ENCODE measurements around the gene ETS2.

ETS2 gene

DNA sequence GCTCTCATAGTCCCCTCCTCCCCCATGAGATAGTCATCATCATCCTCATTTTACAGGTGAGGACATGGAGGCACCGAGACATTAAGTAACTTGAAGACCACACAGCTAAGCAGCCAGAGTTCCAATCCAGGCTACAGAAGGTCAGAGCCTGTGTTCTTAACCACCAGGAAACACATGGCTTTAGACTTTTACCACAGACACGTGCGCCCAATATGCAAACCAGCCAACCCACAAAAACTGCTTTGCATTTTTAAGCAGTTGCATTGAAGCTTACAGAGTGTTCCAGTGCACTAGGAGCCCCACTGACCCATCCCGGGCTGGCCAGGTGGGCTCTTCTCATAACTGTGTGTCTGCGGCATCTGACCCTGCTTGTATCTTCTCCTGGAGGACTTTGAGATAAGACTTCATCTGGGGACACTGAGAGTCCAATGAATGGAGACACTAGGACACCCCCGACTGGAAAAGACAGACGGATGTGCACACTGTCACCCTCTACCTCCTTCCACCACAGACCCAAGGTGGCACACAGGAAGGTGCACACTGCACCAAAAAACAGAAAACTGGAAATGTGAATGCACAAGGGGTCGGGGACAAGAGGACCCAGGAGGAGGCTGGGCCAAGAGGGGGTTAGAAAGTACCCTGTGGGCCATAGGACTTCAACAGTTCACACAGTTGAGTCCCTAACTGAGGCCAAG lies 56.4 kb downstream of the ETS2 start:
- no peak for DNase-seq

- no peak for DNase-seq
Observed at GRCh38 chr21:38863291-38863690, 57.6 kb downstream of the ETS2 start.

DNA sequence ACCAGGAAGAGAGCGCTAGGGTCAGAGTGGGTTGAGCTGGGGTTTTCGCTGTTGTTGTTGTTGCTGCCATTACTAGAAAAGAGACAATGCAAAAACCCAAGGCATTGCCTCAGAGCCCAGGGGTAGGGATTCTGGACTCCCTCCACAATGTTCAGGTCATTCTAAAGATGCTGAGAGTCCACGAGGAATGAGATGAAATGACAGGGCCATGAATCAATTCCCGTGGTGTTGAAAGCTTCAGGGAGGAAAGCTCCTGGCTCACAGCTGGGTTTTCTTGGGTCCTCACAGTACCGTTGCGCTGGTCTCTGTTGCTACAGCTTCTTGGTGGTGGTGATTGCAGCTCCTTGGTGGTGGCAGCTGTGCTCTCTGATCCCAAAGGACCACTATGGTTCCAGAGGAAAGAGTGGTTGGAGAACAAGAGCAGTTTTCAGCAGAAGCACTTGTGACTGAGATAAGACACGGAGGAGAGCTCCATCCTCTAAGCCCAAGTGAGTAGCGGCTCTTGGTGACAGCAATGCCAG lies 58.2 kb downstream of the ETS2 start:
- no peak for DNase-seq

DNA sequence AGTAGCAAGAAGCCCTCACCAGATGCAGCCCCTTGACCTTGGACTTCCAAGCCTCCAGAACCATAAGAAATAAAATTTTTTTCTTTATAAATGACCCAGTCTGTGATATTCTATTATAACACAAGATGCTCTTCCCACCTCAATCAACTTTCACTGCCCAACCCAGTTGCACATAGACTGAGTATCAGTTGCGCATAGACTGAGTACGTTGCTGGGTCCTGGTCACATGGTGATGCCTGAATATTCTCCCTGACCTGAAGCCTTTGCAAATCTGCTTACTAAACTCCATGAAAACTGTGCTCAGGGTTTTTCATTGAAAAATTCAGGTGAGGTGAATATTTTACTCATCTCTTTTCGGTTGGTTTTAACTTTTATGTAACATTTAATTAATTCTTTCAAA lies 59.2 kb downstream of the ETS2 start:
- DNase-seq, result no peak

DNA sequence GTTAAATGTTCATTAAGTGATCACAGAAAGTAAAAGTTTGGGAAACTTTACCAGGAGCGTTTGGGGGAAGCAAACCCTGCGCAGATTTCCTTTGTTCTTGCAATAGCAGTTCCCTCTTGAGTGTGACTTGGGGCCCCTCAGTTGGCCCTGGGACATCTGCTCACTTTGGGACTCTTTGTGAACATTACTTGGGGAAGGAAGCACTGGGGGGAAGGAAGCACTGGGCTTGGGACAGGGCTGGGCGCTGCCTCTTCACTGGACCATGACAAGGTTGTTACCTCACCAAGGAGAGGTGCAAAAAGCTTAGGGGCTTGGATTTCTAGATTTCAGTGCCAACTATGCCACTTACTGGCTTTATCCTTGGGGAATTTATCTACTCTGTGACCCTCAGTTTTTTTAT lies 63.5 kb downstream of the ETS2 start:
- DNase-seq, result no peak

GRCh38 chr21:38869946-38870345 lies 64.2 kb downstream of the ETS2 start:
- DNase-seq, result no peak
